ENCODE results near the gene PANK1.

The PANK1 gene

DNA sequence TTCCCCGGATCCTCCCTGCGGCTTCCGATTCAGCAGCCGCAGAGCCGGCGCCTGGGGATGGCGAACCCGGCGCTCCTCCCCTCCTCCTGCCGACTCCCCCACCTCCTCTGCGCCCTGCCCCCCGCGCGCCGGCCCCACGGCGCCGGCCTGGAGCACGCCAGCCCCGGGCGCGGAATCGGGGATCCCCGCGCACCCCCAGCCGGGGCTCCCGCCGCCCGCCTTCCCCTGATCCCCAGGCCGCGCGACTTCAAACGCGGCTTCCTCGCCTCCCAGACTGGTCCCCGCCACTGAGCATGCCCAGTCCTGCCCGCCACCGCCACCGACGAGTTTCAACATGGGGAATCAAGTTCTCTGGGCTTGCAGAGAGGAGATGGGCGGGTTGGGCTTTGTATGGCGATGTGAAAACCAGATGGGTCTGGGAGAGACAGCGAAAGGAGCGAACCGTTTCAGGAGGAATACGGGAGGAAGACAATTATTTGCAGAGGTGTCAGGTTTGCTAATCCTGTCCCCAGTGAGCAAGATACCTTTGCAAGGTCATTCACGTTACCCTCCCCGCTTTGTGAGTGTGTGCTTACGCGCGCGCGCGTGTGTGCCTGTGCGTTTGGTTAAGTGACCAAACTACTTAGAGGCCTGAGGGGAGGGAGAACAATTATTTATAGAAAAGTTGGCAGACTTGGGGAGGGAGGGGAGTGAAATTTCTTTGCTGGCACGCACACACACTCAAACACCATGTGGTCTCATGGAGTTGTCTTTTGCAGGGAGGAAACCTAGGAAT lies at the start of gene PANK1:
Gene PANK1 (minus strand): TSS at position 276 of the 775 bp plus-strand sequence. CDS start 351 bp downstream, outside the sequence.
- peak; percentile 30 for DNase-seq (ENCODE audit: low read depth, low spot score)

- DNase-seq (ENCODE audit: low read depth, low spot score): no peak
These were observed 48.1 kb upstream of the PANK1 start for GRCh38 chr10:89693176-89693575.

- DNase-seq (ENCODE audit: low read depth, low spot score): no peak
These were observed 47.4 kb upstream of the PANK1 start for GRCh38 chr10:89692416-89692815.

- no peak for DNase-seq (ENCODE audit: low read depth, low spot score)
These were observed 45.0 kb upstream of the PANK1 start for GRCh38 chr10:89690027-89690426.

GRCh38 chr10:89685936-89686335 lies 40.9 kb upstream of the PANK1 start:
- no peak for DNase-seq (ENCODE audit: low read depth, low spot score)

DNA sequence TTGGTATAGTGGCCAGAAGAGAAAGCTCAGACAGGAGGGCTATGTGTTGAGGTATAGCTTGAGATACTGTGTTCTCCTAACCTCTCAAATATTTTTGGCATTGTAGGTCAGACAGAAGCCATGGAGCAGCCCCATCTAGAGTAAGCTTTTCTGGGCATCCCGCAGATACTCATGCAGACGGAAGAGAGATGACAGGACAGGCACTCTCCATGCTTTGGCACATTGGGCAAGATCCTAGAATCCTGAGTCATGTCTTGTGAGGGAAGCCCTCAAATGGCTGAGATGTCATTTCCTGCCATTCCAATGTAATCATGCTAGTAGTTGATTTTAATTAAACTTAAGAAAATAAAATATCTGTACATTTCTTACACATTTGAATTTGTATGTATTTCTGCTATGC lies 39.6 kb upstream of the PANK1 start:
- DNase-seq (ENCODE audit: low read depth, low spot score): no peak

DNA sequence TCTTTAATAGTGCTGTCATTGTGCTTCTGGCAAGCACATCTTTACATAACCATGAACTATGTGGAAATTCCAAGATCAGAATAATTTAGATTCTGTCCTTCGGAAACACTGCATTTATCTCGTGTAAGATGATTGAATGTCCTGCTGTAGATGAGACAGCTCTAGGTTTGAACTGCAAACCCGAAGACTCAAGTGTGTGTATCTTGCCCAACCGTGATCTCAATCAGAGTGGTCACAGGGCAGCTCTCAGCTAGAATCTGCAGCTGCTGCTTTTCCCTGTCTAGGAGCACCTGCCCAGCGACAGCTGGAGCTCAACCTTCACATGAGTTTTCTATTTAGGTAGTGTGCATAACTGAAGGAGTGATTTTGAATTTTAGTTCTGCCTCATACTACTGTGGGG lies 38.8 kb upstream of the PANK1 start:
- DNase-seq (ENCODE audit: low read depth, low spot score): no peak

DNA sequence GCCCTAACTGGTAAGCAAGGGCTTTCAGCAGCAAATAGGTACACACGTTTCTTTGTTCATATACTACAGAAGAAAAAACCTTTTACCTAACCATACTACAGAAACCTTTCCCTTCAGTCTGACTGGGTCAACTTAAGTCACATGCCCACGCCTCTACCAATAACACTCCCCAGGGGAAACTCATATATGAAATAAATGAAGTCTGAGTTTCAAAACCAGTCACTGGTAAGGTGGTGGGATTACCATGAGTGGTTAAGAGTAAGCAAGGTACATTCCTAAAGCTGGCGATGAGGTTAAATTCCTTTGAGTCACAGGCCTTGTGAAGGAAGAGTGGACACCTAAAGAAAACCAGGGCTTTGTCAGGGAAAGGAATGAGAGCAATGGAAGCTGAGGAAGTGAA lies 34.9 kb upstream of the PANK1 start:
- no peak for DNase-seq (ENCODE audit: low read depth, low spot score)

- no peak for DNase-seq (ENCODE audit: low read depth, low spot score)
These were observed 32.3 kb upstream of the PANK1 start for GRCh38 chr10:89677341-89677740.

DNA sequence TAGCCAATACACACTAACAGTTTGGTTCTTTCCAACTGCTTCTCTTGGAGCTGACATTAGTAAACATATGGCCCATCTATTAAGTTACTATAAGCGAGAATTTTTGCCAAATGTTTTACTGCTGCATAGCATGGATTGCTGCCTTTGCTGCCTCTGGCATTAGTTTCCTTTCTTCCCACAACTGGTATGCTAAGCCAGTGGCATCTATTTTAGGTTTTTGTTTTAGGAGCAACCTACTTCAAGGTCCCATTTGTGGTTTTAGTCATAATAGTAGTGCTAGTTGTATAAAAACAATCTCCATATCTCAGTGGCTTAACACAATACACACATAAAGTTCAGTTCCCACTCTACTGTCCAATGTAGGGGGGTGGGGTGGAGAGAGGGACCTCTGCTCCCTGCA lies 25.9 kb upstream of the PANK1 start:
- DNase-seq (ENCODE audit: low read depth, low spot score): no peak

GRCh38 chr10:89669985-89670384 lies 24.9 kb upstream of the PANK1 start:
- DNase-seq (ENCODE audit: low read depth, low spot score): no peak

- no peak for DNase-seq (ENCODE audit: low read depth, low spot score)
These were observed 23.5 kb upstream of the PANK1 start for GRCh38 chr10:89668386-89669071.

DNA sequence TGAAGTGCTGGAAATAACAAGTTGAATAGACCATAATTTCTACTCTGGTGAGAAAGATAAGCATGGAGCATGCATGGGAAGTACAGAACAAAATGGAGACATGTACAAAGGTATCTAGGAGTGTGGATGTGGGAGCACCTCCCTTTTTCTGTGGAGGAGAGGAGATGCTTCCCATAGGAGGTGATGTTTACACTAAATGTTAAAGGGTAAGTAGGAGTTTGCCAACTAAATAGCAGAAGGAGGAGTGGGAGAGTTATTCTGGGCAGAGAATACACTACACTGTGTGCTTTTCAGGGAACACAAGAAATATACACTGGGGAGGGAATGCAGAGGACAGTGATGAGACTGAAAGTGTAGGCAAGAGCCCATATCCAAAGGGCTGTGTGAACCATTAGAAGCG lies 21.1 kb upstream of the PANK1 start:
- DNase-seq (ENCODE audit: low read depth, low spot score): no peak

DNA sequence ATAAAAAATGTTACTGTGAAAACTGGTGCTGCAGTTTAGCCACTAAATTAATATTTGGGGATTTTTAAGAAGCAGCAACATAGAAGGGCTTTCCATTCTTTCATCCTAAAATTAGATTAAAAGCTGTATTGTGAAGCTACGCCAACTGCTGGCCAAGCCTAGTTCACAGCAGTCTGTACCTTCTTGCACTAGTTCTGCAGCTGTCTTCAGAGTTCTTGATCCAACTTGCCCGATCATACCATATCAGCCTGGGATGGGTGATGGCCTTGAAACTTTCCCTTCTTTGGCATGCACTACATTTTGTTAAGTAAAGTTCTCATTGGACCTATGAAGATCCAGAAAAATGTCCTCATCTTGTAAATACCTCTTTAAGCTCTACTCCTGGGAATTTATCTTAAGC lies 20.3 kb upstream of the PANK1 start:
- DNase-seq (ENCODE audit: low read depth, low spot score): no peak

GRCh38 chr10:89664203-89664602 lies 19.2 kb upstream of the PANK1 start:
- no peak for DNase-seq (ENCODE audit: low read depth, low spot score)

- DNase-seq (ENCODE audit: low read depth, low spot score): no peak
These were observed 18.1 kb upstream of the PANK1 start for GRCh38 chr10:89663144-89663543.

DNA sequence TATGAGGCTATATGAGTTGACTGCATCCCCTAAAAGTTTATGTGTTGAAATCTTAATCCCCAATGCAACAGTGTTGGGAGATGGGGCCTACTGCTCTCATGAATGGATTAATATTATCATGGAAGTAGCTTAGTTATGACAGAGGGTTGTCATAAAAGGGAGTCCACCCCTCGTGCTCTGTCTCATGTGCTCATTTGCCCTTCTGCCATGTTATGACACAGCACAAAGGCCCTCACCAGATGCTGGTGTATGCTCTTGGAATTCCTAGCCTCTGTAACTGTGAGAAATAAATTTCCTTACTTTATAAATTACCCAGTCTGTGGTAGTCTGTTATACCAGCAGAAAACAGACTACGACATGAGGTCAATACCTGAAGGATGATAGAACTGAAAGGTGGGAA lies 17.6 kb upstream of the PANK1 start:
- no peak for DNase-seq (ENCODE audit: low read depth, low spot score)

DNA sequence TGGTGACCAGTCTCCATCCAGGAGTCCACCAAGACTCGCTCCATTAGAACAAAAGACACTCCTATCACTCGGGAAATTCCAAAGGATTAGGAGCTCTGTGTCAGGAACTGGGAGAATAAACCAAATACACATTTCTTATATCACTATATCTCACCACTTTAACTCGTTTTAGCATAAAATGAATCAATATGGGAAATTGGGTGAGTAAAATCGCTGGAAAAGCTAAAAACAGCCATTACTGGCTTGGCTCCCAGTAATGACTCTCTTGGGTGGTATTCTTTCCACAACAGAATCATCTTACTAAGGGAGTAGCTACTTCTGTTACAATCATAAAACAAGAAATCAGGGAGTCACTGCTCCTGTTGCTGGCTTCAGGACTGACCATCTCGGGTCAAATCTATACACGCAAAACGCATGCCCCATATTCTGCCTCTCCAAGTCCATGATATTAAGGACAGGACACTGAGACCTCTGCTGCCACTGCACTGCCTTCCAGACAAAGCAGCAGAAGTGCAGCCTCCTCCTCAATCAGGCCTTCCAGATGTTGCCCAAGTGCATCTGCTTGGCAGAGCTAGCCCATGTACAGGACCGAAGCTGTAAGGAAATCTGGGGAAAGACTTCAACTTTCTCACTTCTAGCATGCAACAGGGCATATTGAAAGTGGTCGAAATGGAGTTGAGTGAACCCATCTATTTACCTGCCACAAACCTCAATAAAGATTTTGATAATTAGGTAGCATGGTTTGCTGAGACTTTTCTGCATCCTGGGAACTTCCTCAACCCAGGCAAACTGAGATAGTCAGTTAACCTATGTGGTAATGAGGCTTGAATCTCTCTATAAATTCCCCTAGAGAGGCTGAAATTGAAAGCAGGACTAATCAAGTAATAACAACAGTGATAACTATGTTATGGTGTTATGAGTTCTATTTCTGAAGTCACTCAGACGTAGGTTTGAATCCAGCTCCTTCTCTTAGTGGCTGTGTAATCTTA lies 14.4 kb upstream of the PANK1 start:
- DNase-seq (ENCODE audit: low read depth, low spot score): no peak

DNA sequence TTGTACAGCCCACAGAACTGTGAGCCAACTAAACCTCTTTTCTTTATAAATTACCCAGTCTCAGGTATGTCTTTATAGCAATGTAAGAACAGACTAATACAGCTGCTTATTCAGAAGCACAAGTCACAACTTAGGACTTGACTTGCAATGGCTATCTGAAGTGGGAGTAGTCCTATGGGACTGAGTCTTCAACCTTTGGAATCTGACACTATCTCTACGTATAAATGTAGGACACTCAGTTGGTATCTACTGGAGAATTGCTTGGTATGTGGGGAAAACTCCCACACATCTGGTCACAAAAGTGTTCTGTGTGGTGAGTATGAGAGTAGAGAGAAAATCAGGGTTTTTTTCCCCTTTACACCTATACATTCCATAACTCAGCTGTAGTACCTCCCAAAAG lies 12.3 kb upstream of the PANK1 start:
- DNase-seq (ENCODE audit: low read depth, low spot score): no peak

- no peak for DNase-seq (ENCODE audit: low read depth, low spot score)
These were observed 10.7 kb upstream of the PANK1 start for GRCh38 chr10:89655722-89656121.

- no peak for DNase-seq (ENCODE audit: low read depth, low spot score)
These were observed 8.4 kb upstream of the PANK1 start for GRCh38 chr10:89653410-89653869.

DNA sequence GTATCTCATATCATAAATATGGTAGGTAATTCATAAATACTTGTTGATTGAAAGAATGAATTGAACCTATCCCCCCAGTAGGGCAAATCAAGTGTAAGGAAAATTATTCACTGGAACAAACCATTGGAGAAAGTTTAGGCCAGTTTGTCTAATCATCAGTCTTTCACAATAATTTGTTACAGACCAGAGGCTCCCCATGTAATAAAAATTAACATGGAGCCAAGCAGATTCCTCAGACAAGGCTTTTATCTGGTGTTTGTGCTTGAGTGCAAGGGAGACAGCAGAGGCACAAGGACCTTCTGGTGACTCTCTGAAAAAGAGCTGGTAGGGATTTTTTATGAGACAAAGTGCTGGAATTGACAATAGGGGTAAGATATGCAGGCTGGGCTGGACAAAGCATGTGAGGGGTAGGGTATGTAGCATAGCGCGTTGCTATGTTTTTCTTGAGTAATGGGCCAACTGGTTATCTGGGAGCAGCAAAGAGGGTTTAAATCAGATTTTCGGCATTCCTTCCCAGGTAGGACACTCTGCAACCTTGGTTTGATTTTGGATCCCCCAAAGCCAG lies 7.8 kb upstream of the PANK1 start:
- no peak for DNase-seq (ENCODE audit: low read depth, low spot score)

Measured in activated CD4-positive, CD25-positive, alpha-beta regulatory T cell treated with anti-CD3 and anti-CD28 coated beads, Interleukin-2, amount 50 U/mL, for 16 hours (primary cell).